Stimulated activated CD4-positive, alpha-beta T cell treated with anti-CD3 and anti-CD28 coated beads, Interleukin-15, amount 100 ng/mL, for 1 hour (primary cell): ENCODE measurements around the gene ARHGEF11.

Experiments used
- DNase-seq, 2 donors: peaks; one replicate each; pipeline ENCODE4 v3.0.0-alpha.2; 2020; ENCODE audit warnings: low read depth in 1 of 2, low spot score in 1 of 2

The ARHGEF11 gene

GRCh38 chr1:156912861-156913808 lies 132.4 kb downstream of the ARHGEF11 start:
- no peak for DNase-seq

- DNase-seq = no peak
Measured at GRCh38 chr1:156912310-156912709, 133.2 kb downstream of the ARHGEF11 start.

- no peak for DNase-seq
Measured at GRCh38 chr1:156911577-156912298, 133.8 kb downstream of the ARHGEF11 start.

GRCh38 chr1:156910309-156910782 lies 135.2 kb downstream of the ARHGEF11 start:
- peak in 1 of 2 donors; percentile 42 for DNase-seq

- no peak for DNase-seq
Measured at GRCh38 chr1:156909671-156910070, 135.9 kb downstream of the ARHGEF11 start.

- no peak for DNase-seq
Measured at GRCh38 chr1:156908955-156909354, 136.6 kb downstream of the ARHGEF11 start.

GRCh38 chr1:156908541-156908940 lies 137.0 kb downstream of the ARHGEF11 start:
- no peak for DNase-seq

GRCh38 chr1:156906206-156906906 lies 139.2 kb downstream of the ARHGEF11 start:
- DNase-seq = no peak

GRCh38 chr1:156905651-156906050 lies 139.9 kb downstream of the ARHGEF11 start:
- no peak for DNase-seq

- DNase-seq = no peak
Measured at GRCh38 chr1:156905176-156905575, 140.4 kb downstream of the ARHGEF11 start.

- DNase-seq = no peak
Measured at GRCh38 chr1:156904187-156904959, 141.2 kb downstream of the ARHGEF11 start.

- DNase-seq = no peak
Measured at GRCh38 chr1:156903328-156904091, 142.0 kb downstream of the ARHGEF11 start.

GRCh38 chr1:156901966-156902915 lies 143.3 kb downstream of the ARHGEF11 start:
- DNase-seq = no peak

GRCh38 chr1:156901590-156901900 lies 144.0 kb downstream of the ARHGEF11 start:
- DNase-seq = no peak

- no peak for DNase-seq
Measured at GRCh38 chr1:156900896-156901589, 144.5 kb downstream of the ARHGEF11 start.

- no peak for DNase-seq
Measured at GRCh38 chr1:156899956-156900718, 145.4 kb downstream of the ARHGEF11 start.

GRCh38 chr1:156898971-156899664 lies 146.4 kb downstream of the ARHGEF11 start:
- DNase-seq = no peak
